ENCODE data around the gene KRT20. TPM values are rescaled to one million over a fixed set of nuclear protein-coding genes. Genes with fewer than 3 reads are reported as not detected.

Gene KRT20
- total RNA-seq, 6 experiments from 2014 or later = not detected

GRCh38 chr17:40830085-40830776 is 54.8 kb downstream of the KRT20 start:
- H3K4me1 Mint-ChIP-seq (ENCODE audit: low read depth) = 0 out of 2 replicates have a peak, but pooled peaks cover 6% of the 10 kb centered on the region
- no peaks in the 10 kb centered on the region for H3K9me3 Mint-ChIP-seq
- no peak overlapping the region for H3K27ac Mint-ChIP-seq
- H3K27me3 Mint-ChIP-seq (ENCODE audit: insufficient read depth) = no peaks in the 10 kb centered on the region
- TF ChIP-seq CTCF (IDR thresholded peaks at IDR 0.05) = no peak
- H3K36me3 Mint-ChIP-seq (ENCODE audit: low read depth) = peaks cover 7% of the 10 kb centered on the region
- no peak for DNase-seq
- H3K4me3 Mint-ChIP-seq = no peak overlapping the region

- H3K27me3 Mint-ChIP-seq (ENCODE audit: insufficient read depth) = no peaks in the 10 kb centered on the region
- H3K4me1 Mint-ChIP-seq (ENCODE audit: low read depth) = 0 out of 2 replicates have a peak, but pooled peaks cover 6% of the 10 kb centered on the region
- no peak overlapping the region for H3K4me3 Mint-ChIP-seq
- no peak overlapping the region for H3K27ac Mint-ChIP-seq
- H3K36me3 Mint-ChIP-seq (ENCODE audit: low read depth) = no peaks in the 10 kb centered on the region; the same call in none of the 2 replicates
- H3K9me3 Mint-ChIP-seq = no peaks in the 10 kb centered on the region
- DNase-seq = no peak
- TF ChIP-seq CTCF (IDR thresholded peaks at IDR 0.05) = no peak
Measured at GRCh38 chr17:40828454-40829044, 56.5 kb downstream of the KRT20 start.

- no peak for TF ChIP-seq CTCF (IDR thresholded peaks at IDR 0.05)
- no peaks in the 10 kb centered on the region for H3K27me3 Mint-ChIP-seq (ENCODE audit: insufficient read depth)
- H3K36me3 Mint-ChIP-seq (ENCODE audit: low read depth) = no peaks in the 10 kb centered on the region; the same call in none of the 2 replicates
- no peaks in the 10 kb centered on the region for H3K9me3 Mint-ChIP-seq
- H3K4me3 Mint-ChIP-seq = no peak overlapping the region
- DNase-seq = no peak
- 0 out of 2 replicates have a peak, but pooled peaks cover 6% of the 10 kb centered on the region for H3K4me1 Mint-ChIP-seq (ENCODE audit: low read depth)
- no peak overlapping the region for H3K27ac Mint-ChIP-seq
Measured at GRCh38 chr17:40827746-40828453, 57.1 kb downstream of the KRT20 start.

Other genes starting within 250 kb of the KRT20 start
- 100 to 1,000 TPM; 114 to 148 (median 139) TPM for gene SMARCE1, start 237.4 kb downstream of the KRT20 start, total RNA-seq (2021; fragmentation: NEBNext Ultra II Directional; extraction: Animal tissue kit (Norgen Biotek cat#: 25700))
- not detected for gene KRT222, start 220.1 kb downstream of the KRT20 start, total RNA-seq (2021; fragmentation: NEBNext Ultra II Directional; extraction: Animal tissue kit (Norgen Biotek cat#: 25700))
- not detected for gene KRT24, start 181.5 kb downstream of the KRT20 start, total RNA-seq (2021; fragmentation: NEBNext Ultra II Directional; extraction: Animal tissue kit (Norgen Biotek cat#: 25700))
- not detected for gene KRT25, start 129.9 kb downstream of the KRT20 start, total RNA-seq (2021; fragmentation: NEBNext Ultra II Directional; extraction: Animal tissue kit (Norgen Biotek cat#: 25700))
- gene KRT26, start 113.0 kb downstream of the KRT20 start, total RNA-seq (2021; fragmentation: NEBNext Ultra II Directional; extraction: Animal tissue kit (Norgen Biotek cat#: 25700)) = not detected
- not detected for gene KRT27, start 102.7 kb downstream of the KRT20 start, total RNA-seq (2021; fragmentation: NEBNext Ultra II Directional; extraction: Animal tissue kit (Norgen Biotek cat#: 25700))
- not detected for gene KRT28, start 85.3 kb downstream of the KRT20 start, total RNA-seq (2021; fragmentation: NEBNext Ultra II Directional; extraction: Animal tissue kit (Norgen Biotek cat#: 25700))
- gene KRT10, start 62.6 kb downstream of the KRT20 start, total RNA-seq (2021; fragmentation: NEBNext Ultra II Directional; extraction: Animal tissue kit (Norgen Biotek cat#: 25700)) = 10 to 100 TPM; 61.4 to 71.0 (median 65.3) TPM
- not detected for gene KRT12, start 18.0 kb downstream of the KRT20 start, total RNA-seq (2021; fragmentation: NEBNext Ultra II Directional; extraction: Animal tissue kit (Norgen Biotek cat#: 25700))
- gene KRT23, start 52.4 kb upstream of the KRT20 start, total RNA-seq (2021; fragmentation: NEBNext Ultra II Directional; extraction: Animal tissue kit (Norgen Biotek cat#: 25700)) = under 1 TPM in 1 of 6 experiments, not detected in 5; 0.14 TPM
- not detected for gene KRT39, start 81.7 kb upstream of the KRT20 start, total RNA-seq (2021; fragmentation: NEBNext Ultra II Directional; extraction: Animal tissue kit (Norgen Biotek cat#: 25700))
- gene KRT40, start 99.1 kb upstream of the KRT20 start, total RNA-seq (2021; fragmentation: NEBNext Ultra II Directional; extraction: Animal tissue kit (Norgen Biotek cat#: 25700)) = not detected
- gene KRTAP3-3, start 108.9 kb upstream of the KRT20 start, total RNA-seq (2021; fragmentation: NEBNext Ultra II Directional; extraction: Animal tissue kit (Norgen Biotek cat#: 25700)) = not detected
- gene KRTAP3-2, start 114.7 kb upstream of the KRT20 start, total RNA-seq (2021; fragmentation: NEBNext Ultra II Directional; extraction: Animal tissue kit (Norgen Biotek cat#: 25700)) = not detected
- gene KRTAP3-1, start 123.9 kb upstream of the KRT20 start, total RNA-seq (2021; fragmentation: NEBNext Ultra II Directional; extraction: Animal tissue kit (Norgen Biotek cat#: 25700)) = 10 to 100 TPM in 1 of 6 experiments, 1 to 10 TPM in 5; 2.5 to 10.2 (median 3.3) TPM
- gene KRTAP1-5, start 142.0 kb upstream of the KRT20 start, total RNA-seq (2021; fragmentation: NEBNext Ultra II Directional; extraction: Animal tissue kit (Norgen Biotek cat#: 25700)) = 100 to 1,000 TPM in 1 of 6 experiments, 10 to 100 TPM in 5; 61.6 to 114 (median 76.8) TPM
- not detected for gene KRTAP1-4, start 145.0 kb upstream of the KRT20 start, total RNA-seq (2021; fragmentation: NEBNext Ultra II Directional; extraction: Animal tissue kit (Norgen Biotek cat#: 25700))
- not detected for gene KRTAP1-3, start 149.6 kb upstream of the KRT20 start, total RNA-seq (2021; fragmentation: NEBNext Ultra II Directional; extraction: Animal tissue kit (Norgen Biotek cat#: 25700))
- 1 to 10 TPM in 1 of 6 experiments, under 1 TPM in 5; 0.21 to 1.1 (median 0.50) TPM for gene KRTAP1-1, start 156.2 kb upstream of the KRT20 start, total RNA-seq (2021; fragmentation: NEBNext Ultra II Directional; extraction: Animal tissue kit (Norgen Biotek cat#: 25700))
- gene KRTAP2-1, start 162.1 kb upstream of the KRT20 start, total RNA-seq (2021; fragmentation: NEBNext Ultra II Directional; extraction: Animal tissue kit (Norgen Biotek cat#: 25700)) = under 1 TPM in 1 of 6 experiments, not detected in 5; 0.38 TPM
- under 1 TPM in 4 of 6 experiments, not detected in 2; 0.46 to 0.96 (median 0.53) TPM for gene KRTAP2-2, start 170.0 kb upstream of the KRT20 start, total RNA-seq (2021; fragmentation: NEBNext Ultra II Directional; extraction: Animal tissue kit (Norgen Biotek cat#: 25700))
- gene KRTAP2-3, start 174.9 kb upstream of the KRT20 start, total RNA-seq (2021; fragmentation: NEBNext Ultra II Directional; extraction: Animal tissue kit (Norgen Biotek cat#: 25700)) = 100 to 1,000 TPM in 1 of 6 experiments, 10 to 100 TPM in 5; 30.3 to 105 (median 44.4) TPM
- not detected for gene KRTAP2-4, start 180.6 kb upstream of the KRT20 start, total RNA-seq (2021; fragmentation: NEBNext Ultra II Directional; extraction: Animal tissue kit (Norgen Biotek cat#: 25700))
- not detected for gene KRTAP4-7, start 198.9 kb upstream of the KRT20 start, total RNA-seq (2021; fragmentation: NEBNext Ultra II Directional; extraction: Animal tissue kit (Norgen Biotek cat#: 25700))
- not detected for gene KRTAP4-8, start 212.9 kb upstream of the KRT20 start, total RNA-seq (2021; fragmentation: NEBNext Ultra II Directional; extraction: Animal tissue kit (Norgen Biotek cat#: 25700))
- not detected for gene KRTAP4-16, start 217.0 kb upstream of the KRT20 start, total RNA-seq (2021; fragmentation: NEBNext Ultra II Directional; extraction: Animal tissue kit (Norgen Biotek cat#: 25700))
- under 1 TPM in 2 of 6 experiments, not detected in 4; 0.85 to 0.90 TPM for gene KRTAP4-9, start 220.1 kb upstream of the KRT20 start, total RNA-seq (2021; fragmentation: NEBNext Ultra II Directional; extraction: Animal tissue kit (Norgen Biotek cat#: 25700))
- gene KRTAP4-11, start 233.1 kb upstream of the KRT20 start, total RNA-seq (2021; fragmentation: NEBNext Ultra II Directional; extraction: Animal tissue kit (Norgen Biotek cat#: 25700)) = not detected
- gene KRTAP4-12, start 238.9 kb upstream of the KRT20 start, total RNA-seq (2021; fragmentation: NEBNext Ultra II Directional; extraction: Animal tissue kit (Norgen Biotek cat#: 25700)) = 1 to 10 TPM; 6.1 to 8.4 (median 6.7) TPM

Data from HFFc6 (cell line).